H1 (cell line): ENCODE results near the gene ELOVL3. TPM values are rescaled to one million over a fixed set of nuclear protein-coding genes. Genes with fewer than 3 reads are reported as not detected.

Experiments used
- BACH1 ChIP-seq: IDR thresholded peaks from 2 replicates; pipeline ENCODE4 v1.6.1; 2012; ENCODE audit warnings: low read length, improper control_type of control experiment
- CHD7 ChIP-seq: fragments of 300-600 bp; sonication (generic); IDR thresholded peaks from 2 replicates; pipeline ENCODE4 v1.7.1; 2012; ENCODE audit warnings: low read length, moderate library complexity, mild to moderate bottlenecking, inconsistent platforms; ENCODE audit not compliant: insufficient replicate concordance
- CREB1 ChIP-seq: IDR thresholded peaks from 2 replicates; pipeline ENCODE4 v1.6.1; 2012; ENCODE audit warnings: inconsistent platforms
- GTF2F1 ChIP-seq: IDR thresholded peaks from 2 replicates; pipeline ENCODE4 v1.6.1; 2012; ENCODE audit warnings: low read depth, low read length, improper control_type of control experiment, borderline replicate concordance
- JUN ChIP-seq: IDR thresholded peaks from 2 replicates; pipeline ENCODE4 v1.6.1; 2011; ENCODE audit warnings: low read depth, mild to moderate bottlenecking, improper control_type of control experiment, low read length
- SUZ12 ChIP-seq: fragments of 200-600 bp; sonication (generic); IDR thresholded peaks from 2 replicates; pipeline ENCODE4 v1.6.1; 2012; ENCODE audit warnings: mild to moderate bottlenecking, inconsistent platforms, low read length, moderate library complexity, mixed read lengths
- TCF12 ChIP-seq: IDR thresholded peaks from 2 replicates; pipeline ENCODE4 v1.6.1; 2011; ENCODE audit warnings: low read depth, mild to moderate bottlenecking, low read length
- USF2 ChIP-seq: IDR thresholded peaks from 2 replicates; pipeline ENCODE4 v1.6.1; 2011; ENCODE audit warnings: low read length, improper control_type of control experiment
- polyA plus RNA-seq, 7 experiments: library from polyadenylated mRNA; depleted of rRNA in 3 of 7; stranded (reverse) in 5 of 7; unstranded in 2 of 7; fragments of >200 nt in 5 of 7; fragments of 200-250 nt in 2 of 7; gene quantifications; 1 replicate in 5 of 7; 2 replicates in 1 of 7; 4 replicates in 1 of 7; pipeline versions ENCODE4 v1.2.1 to v1.2.3, GENCODE V29; 2011 to 2013; ENCODE audit warnings: missing spikeins in 2 of 7, mixed read lengths in 2 of 7
- total RNA-seq: library from RNA; stranded (reverse); fragmentation: NEBNext Ultra II Directional; extraction: Animal tissue kit (Norgen Biotek cat#: 25700); gene quantifications from 2 replicates; pipeline ENCODE4 v1.2.1, GENCODE V29; 2021

The ELOVL3 gene
- total and polyA plus RNA-seq, 2 of the 8 experiments (the other 6 are each of a cell fraction or from before 2014, with no cell fraction given) = 0.27 TPM; not detected in 1

DNA sequence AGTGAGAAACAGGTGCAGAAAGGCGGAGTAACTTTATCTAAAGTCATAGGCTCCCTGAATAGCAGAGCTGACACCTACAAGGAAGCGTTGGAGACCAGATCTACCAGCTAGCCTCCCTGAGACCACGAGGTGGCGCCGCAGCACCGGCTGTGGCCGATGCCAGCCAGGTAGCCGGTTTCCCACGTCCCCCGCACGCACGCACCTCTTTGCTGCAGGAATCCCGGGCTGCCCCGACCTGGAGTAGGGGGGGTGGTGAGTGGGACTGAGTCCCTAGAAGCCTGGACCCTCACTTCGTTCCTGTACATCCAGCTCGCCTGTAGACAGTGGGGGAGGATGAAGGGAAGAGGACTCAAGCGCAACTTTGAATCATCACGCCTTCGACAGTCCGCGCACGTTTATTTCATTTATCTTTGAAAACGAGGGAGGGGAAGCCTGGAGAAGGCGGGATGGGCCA, 3.7 kb downstream of the ELOVL3 start (continued):
- 0 out of 2 replicates have a peak, but pooled peaks have one; percentile 19 for TF ChIP-seq BACH1
- no peak; the same call in 1 of the 2 replicates for TF ChIP-seq SUZ12
- peak; percentile 82; the same call in 1 of the 2 replicates for TF ChIP-seq TCF12
- no peak for TF ChIP-seq CHD7
- TF ChIP-seq USF2 = no peak
- TF ChIP-seq JUN = no peak
- TF ChIP-seq GTF2F1 = no peak
- 0 out of 2 replicates have a peak, but pooled peaks have one; percentile 26 for TF ChIP-seq CREB1
